ENCODE data around the gene ADGRG6.

ADGRG6 gene

GRCh38 chr6:142356884-142357225, 55.0 kb downstream of the ADGRG6 start:
- no peak for TF ChIP-seq TAF1 (IDR thresholded peaks at IDR 0.05; ENCODE audit: borderline replicate concordance, insufficient read depth, low read length)
- TF ChIP-seq REST (IDR thresholded peaks at IDR 0.05; ENCODE audit: insufficient read depth in 1 of 2, low read depth in 2 of 2, low read length in 2 of 2) = no peak
- no peak for TF ChIP-seq FOXP2 (optimal IDR thresholded peaks at IDR 0.05; ENCODE audit: borderline replicate concordance, extremely low read depth, extremely low read length, insufficient read depth)
- TF ChIP-seq SIN3A (IDR thresholded peaks at IDR 0.05; ENCODE audit: borderline replicate concordance, insufficient read depth, low read length) = no peak
- no peak for TF ChIP-seq POLR2AphosphoS5 (IDR thresholded peaks at IDR 0.05; ENCODE audit: low read depth, low read length)

- no peak for TF ChIP-seq TAF1 (IDR thresholded peaks at IDR 0.05; ENCODE audit: borderline replicate concordance, insufficient read depth, low read length)
- TF ChIP-seq REST (IDR thresholded peaks at IDR 0.05; ENCODE audit: insufficient read depth in 1 of 2, low read depth in 2 of 2, low read length in 2 of 2) = no peak
- no peak for TF ChIP-seq FOXP2 (optimal IDR thresholded peaks at IDR 0.05; ENCODE audit: borderline replicate concordance, extremely low read depth, extremely low read length, insufficient read depth)
- TF ChIP-seq SIN3A (IDR thresholded peaks at IDR 0.05; ENCODE audit: borderline replicate concordance, insufficient read depth, low read length) = no peak
- TF ChIP-seq POLR2AphosphoS5 (IDR thresholded peaks at IDR 0.05; ENCODE audit: low read depth, low read length) = no peak
These were observed 56.1 kb downstream of the ADGRG6 start for GRCh38 chr6:142357879-142358278.

GRCh38 chr6:142359271-142359960, 57.6 kb downstream of the ADGRG6 start:
- no peak for TF ChIP-seq TAF1 (IDR thresholded peaks at IDR 0.05; ENCODE audit: borderline replicate concordance, insufficient read depth, low read length)
- no peak for TF ChIP-seq REST (IDR thresholded peaks at IDR 0.05; ENCODE audit: insufficient read depth in 1 of 2, low read depth in 2 of 2, low read length in 2 of 2)
- no peak for TF ChIP-seq SIN3A (IDR thresholded peaks at IDR 0.05; ENCODE audit: borderline replicate concordance, insufficient read depth, low read length)
- TF ChIP-seq POLR2AphosphoS5 (IDR thresholded peaks at IDR 0.05; ENCODE audit: low read depth, low read length) = no peak
- TF ChIP-seq FOXP2 (optimal IDR thresholded peaks at IDR 0.05; ENCODE audit: borderline replicate concordance, extremely low read depth, extremely low read length, insufficient read depth) = no peak

GRCh38 chr6:142361345-142361744, 59.5 kb downstream of the ADGRG6 start:
- no peak for TF ChIP-seq REST (IDR thresholded peaks at IDR 0.05; ENCODE audit: insufficient read depth in 1 of 2, low read depth in 2 of 2, low read length in 2 of 2)
- TF ChIP-seq SIN3A (IDR thresholded peaks at IDR 0.05; ENCODE audit: borderline replicate concordance, insufficient read depth, low read length) = no peak
- TF ChIP-seq TAF1 (IDR thresholded peaks at IDR 0.05; ENCODE audit: borderline replicate concordance, insufficient read depth, low read length) = no peak
- TF ChIP-seq POLR2AphosphoS5 (IDR thresholded peaks at IDR 0.05; ENCODE audit: low read depth, low read length) = no peak
- no peak for TF ChIP-seq FOXP2 (optimal IDR thresholded peaks at IDR 0.05; ENCODE audit: borderline replicate concordance, extremely low read depth, extremely low read length, insufficient read depth)
